ENCODE measurements around the gene ARSD. TPM values are rescaled to one million over a fixed set of nuclear protein-coding genes. Genes with fewer than 3 reads are reported as not detected.

ARSD gene
- total RNA-seq, 2 experiments from 2014 or later, result 2.5 to 2.7 TPM

- peaks cover 2% of the 10 kb centered on the region for H3K4me1 Mint-ChIP-seq
- DNase-seq, result no peak
- ChIA-PET POLR2A (no interaction called here), CTCF (no interaction called here)
- H3K36me3 Mint-ChIP-seq (ENCODE audit: low read depth), result no peaks in the 10 kb centered on the region
- H3K27ac Mint-ChIP-seq, result no peak overlapping the region
- H3K27me3 Mint-ChIP-seq, result no peaks in the 10 kb centered on the region
- no peaks in the 10 kb centered on the region for H3K9me3 Mint-ChIP-seq
- H3K4me3 Mint-ChIP-seq, result no peak overlapping the region
Measured at GRCh38 chrX:2874222-2875135, 54.7 kb downstream of the ARSD start.

- no peak for DNase-seq
- H3K4me3 Mint-ChIP-seq, result no peak overlapping the region
- POLR2A ChIA-PET, result no interaction called here
- H3K27ac Mint-ChIP-seq, result no peak overlapping the region
- no peaks in the 10 kb centered on the region for H3K9me3 Mint-ChIP-seq
- peaks cover 2% of the 10 kb centered on the region for H3K4me1 Mint-ChIP-seq
- no peaks in the 10 kb centered on the region for H3K36me3 Mint-ChIP-seq (ENCODE audit: low read depth)
- H3K27me3 Mint-ChIP-seq, result no peaks in the 10 kb centered on the region
- CTCF ChIA-PET, result no interaction called here
Measured at GRCh38 chrX:2872671-2873277, 56.4 kb downstream of the ARSD start.

- no peaks in the 10 kb centered on the region for H3K36me3 Mint-ChIP-seq (ENCODE audit: low read depth)
- ChIA-PET CTCF (no interaction called here), POLR2A (no interaction called here)
- no peak overlapping the region for H3K4me3 Mint-ChIP-seq
- no peaks in the 10 kb centered on the region for H3K9me3 Mint-ChIP-seq
- H3K4me1 Mint-ChIP-seq, result peaks cover 2% of the 10 kb centered on the region
- H3K27ac Mint-ChIP-seq, result no peak overlapping the region
- DNase-seq, result no peak
- H3K27me3 Mint-ChIP-seq, result no peaks in the 10 kb centered on the region
Measured at GRCh38 chrX:2871831-2872230, 57.3 kb downstream of the ARSD start.

- Mint-ChIP-seq H3K27ac (no peak overlapping the region), H3K9me3 (no peaks in the 10 kb centered on the region), H3K4me3 (no peak overlapping the region), H3K36me3 (ENCODE audit: low read depth) (no peaks in the 10 kb centered on the region), H3K4me1 (peaks cover 2% of the 10 kb centered on the region), H3K27me3 (no peaks in the 10 kb centered on the region)
- no peak for DNase-seq
- ChIA-PET POLR2A (no interaction called here), CTCF (no interaction called here)
Measured at GRCh38 chrX:2870650-2871049, 58.5 kb downstream of the ARSD start.

GRCh38 chrX:2867206-2867605 is 61.9 kb downstream of the ARSD start:
- Mint-ChIP-seq H3K27me3 (no peaks in the 10 kb centered on the region), H3K27ac (no peak overlapping the region), H3K36me3 (ENCODE audit: low read depth) (no peaks in the 10 kb centered on the region), H3K9me3 (no peaks in the 10 kb centered on the region), H3K4me3 (no peak overlapping the region), H3K4me1 (no peaks in the 10 kb centered on the region)
- no peak for DNase-seq
- CTCF ChIA-PET, result no interaction called here
- POLR2A ChIA-PET, result no interaction called here

- Mint-ChIP-seq H3K27me3 (no peaks in the 10 kb centered on the region), H3K9me3 (no peaks in the 10 kb centered on the region), H3K36me3 (ENCODE audit: low read depth) (no peaks in the 10 kb centered on the region), H3K4me3 (no peak overlapping the region), H3K4me1 (no peaks in the 10 kb centered on the region), H3K27ac (no peak overlapping the region)
- POLR2A ChIA-PET, result no interaction called here
- CTCF ChIA-PET, result no interaction called here
- no peak for DNase-seq
Measured at GRCh38 chrX:2863646-2864045, 65.5 kb downstream of the ARSD start.

GRCh38 chrX:2862404-2862803 is 66.7 kb downstream of the ARSD start:
- POLR2A ChIA-PET, result no interaction called here
- Mint-ChIP-seq H3K9me3 (no peaks in the 10 kb centered on the region), H3K4me3 (no peak overlapping the region), H3K27me3 (no peaks in the 10 kb centered on the region), H3K4me1 (no peaks in the 10 kb centered on the region), H3K27ac (no peak overlapping the region), H3K36me3 (ENCODE audit: low read depth) (no peaks in the 10 kb centered on the region)
- no peak for DNase-seq
- CTCF ChIA-PET, result no interaction called here

- ChIA-PET CTCF (no interaction called here), POLR2A (no interaction called here)
- H3K27ac Mint-ChIP-seq, result no peak overlapping the region
- H3K4me3 Mint-ChIP-seq, result no peak overlapping the region
- no peak for DNase-seq
- H3K9me3 Mint-ChIP-seq, result no peaks in the 10 kb centered on the region
- H3K4me1 Mint-ChIP-seq, result no peaks in the 10 kb centered on the region
- no peaks in the 10 kb centered on the region for H3K36me3 Mint-ChIP-seq (ENCODE audit: low read depth)
- no peaks in the 10 kb centered on the region for H3K27me3 Mint-ChIP-seq
Measured at GRCh38 chrX:2859197-2859797, 69.8 kb downstream of the ARSD start.

GRCh38 chrX:2857566-2857965 is 71.6 kb downstream of the ARSD start:
- ChIA-PET CTCF (no interaction called here), POLR2A (no interaction called here)
- no peaks in the 10 kb centered on the region for H3K9me3 Mint-ChIP-seq
- no peak overlapping the region for H3K4me3 Mint-ChIP-seq
- H3K36me3 Mint-ChIP-seq (ENCODE audit: low read depth), result no peaks in the 10 kb centered on the region
- DNase-seq, result no peak
- no peaks in the 10 kb centered on the region for H3K4me1 Mint-ChIP-seq
- H3K27me3 Mint-ChIP-seq, result no peaks in the 10 kb centered on the region
- no peak overlapping the region for H3K27ac Mint-ChIP-seq

- H3K36me3 Mint-ChIP-seq (ENCODE audit: low read depth), result no peaks in the 10 kb centered on the region
Measured at GRCh38 chrX:2855761-2856160, 73.4 kb downstream of the ARSD start.

GRCh38 chrX:2854918-2855317 is 74.2 kb downstream of the ARSD start:
- Mint-ChIP-seq H3K36me3 (ENCODE audit: low read depth) (no peaks in the 10 kb centered on the region), H3K27me3 (no peaks in the 10 kb centered on the region), H3K27ac (no peak overlapping the region), H3K9me3 (no peaks in the 10 kb centered on the region), H3K4me1 (no peaks in the 10 kb centered on the region), H3K4me3 (no peak overlapping the region)
- POLR2A ChIA-PET, result no interaction called here
- CTCF ChIA-PET, result no interaction called here
- no peak for DNase-seq

More at GRCh38 chrX:2855761-2856160, 73.4 kb downstream of the ARSD start:
- Mint-ChIP-seq H3K9me3 (no peaks in the 10 kb centered on the region), H3K27ac (no peak overlapping the region), H3K4me3 (no peak overlapping the region), H3K27me3 (no peaks in the 10 kb centered on the region), H3K4me1 (no peaks in the 10 kb centered on the region)
- CTCF ChIA-PET, result no interaction called here
- POLR2A ChIA-PET, result no interaction called here
- no peak for DNase-seq
